Adrenal gland (tissue), 5 donors: ENCODE measurements around the gene MOCS3.

Experiments
- POLR2A ChIP-seq, 2 donors: fragments of 450-650 bp; IDR thresholded peaks; one replicate each; pipeline ENCODE4 v1.6.1; 2017; ENCODE audit warnings: antibody characterized with exemption in 2 of 2, mild to moderate bottlenecking in 2 of 2, moderate library complexity in 1 of 2
- TF ChIP-seq, protein P1 (sequence below), 6 experiments: fragments of 450-650 bp in 4 of 6; fragments of 200-600 bp in 2 of 6; sonication (generic) in 1 of 6; IDR thresholded peaks; 1 replicate in 5 of 6; 2 replicates in 1 of 6; pipeline versions ENCODE4 v1.5.1 to v1.8.0; 2016 to 2021; ENCODE audit warnings: antibody characterized with exemption in 6 of 6, mild to moderate bottlenecking in 2 of 6, moderate library complexity in 1 of 6
- donor health status: DM: no; HTN: no; CAD: no.

DNA sequence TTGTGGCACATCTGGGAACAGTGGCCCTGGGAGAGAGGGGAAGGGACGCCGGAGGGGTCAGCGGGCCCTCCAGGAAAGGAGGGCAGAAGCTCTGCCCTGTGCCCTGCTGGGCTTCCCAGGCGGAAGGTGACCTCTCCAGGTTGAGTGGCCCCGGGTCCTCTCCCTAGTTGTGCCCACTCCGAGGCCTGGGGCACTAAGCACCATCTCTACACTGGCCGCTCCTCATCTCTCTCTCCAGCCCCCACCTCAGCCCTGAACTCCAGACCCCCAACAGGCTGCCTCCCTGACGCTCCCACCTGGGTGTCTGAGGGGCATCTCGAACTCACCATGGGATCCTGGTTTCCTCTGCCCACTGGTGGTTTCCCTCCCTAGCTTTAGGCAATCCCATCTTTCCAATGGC is 46.2 kb downstream of the MOCS3 start:
- TF ChIP-seq POLR2A (IDR thresholded peaks at IDR 0.05) = no peak
- TF ChIP-seq, protein P1, sequence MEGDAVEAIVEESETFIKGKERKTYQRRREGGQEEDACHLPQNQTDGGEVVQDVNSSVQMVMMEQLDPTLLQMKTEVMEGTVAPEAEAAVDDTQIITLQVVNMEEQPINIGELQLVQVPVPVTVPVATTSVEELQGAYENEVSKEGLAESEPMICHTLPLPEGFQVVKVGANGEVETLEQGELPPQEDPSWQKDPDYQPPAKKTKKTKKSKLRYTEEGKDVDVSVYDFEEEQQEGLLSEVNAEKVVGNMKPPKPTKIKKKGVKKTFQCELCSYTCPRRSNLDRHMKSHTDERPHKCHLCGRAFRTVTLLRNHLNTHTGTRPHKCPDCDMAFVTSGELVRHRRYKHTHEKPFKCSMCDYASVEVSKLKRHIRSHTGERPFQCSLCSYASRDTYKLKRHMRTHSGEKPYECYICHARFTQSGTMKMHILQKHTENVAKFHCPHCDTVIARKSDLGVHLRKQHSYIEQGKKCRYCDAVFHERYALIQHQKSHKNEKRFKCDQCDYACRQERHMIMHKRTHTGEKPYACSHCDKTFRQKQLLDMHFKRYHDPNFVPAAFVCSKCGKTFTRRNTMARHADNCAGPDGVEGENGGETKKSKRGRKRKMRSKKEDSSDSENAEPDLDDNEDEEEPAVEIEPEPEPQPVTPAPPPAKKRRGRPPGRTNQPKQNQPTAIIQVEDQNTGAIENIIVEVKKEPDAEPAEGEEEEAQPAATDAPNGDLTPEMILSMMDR (IDR thresholded peaks at IDR 0.05) = no peak
